ENCODE data around the gene TEX54.
A peak's percentile ranks its signal among the peaks of the same experiment; 100 is the strongest.

The TEX54 gene

DNA sequence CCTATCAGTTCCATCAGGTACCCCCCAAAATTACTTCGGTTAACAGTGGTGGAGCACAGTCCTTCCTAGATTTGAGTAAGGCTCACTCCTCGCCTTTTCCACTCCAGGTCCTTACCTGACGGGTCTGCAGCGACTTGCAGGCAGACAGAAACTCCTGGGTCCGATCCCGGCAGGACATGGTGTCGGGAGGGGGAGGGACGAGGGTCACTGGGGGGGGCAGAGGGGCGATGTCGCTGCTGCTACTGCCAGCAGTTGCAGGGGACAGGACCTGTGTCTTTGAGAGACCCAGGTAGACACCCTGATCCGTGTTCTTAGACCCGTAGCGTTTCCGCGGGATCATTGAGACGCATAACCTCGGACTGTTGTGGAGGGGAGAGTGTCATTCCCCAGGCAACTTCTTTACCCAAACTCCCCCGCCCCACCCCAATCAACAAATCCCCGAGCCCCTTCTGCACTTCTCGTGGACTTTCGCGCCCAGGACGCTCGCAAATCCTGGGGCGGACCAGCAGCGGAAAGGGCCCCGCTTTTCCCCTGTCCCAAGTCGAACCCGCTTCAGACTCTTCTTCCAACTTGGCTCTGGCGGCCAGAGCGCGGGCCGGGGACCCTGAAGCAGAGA lies 1.6 kb downstream of the TEX54 start:
- H3K4me1 ChIP-seq (ENCODE audit: control insufficient read depth, insufficient read depth, low read length): peaks cover 2% of the 10 kb centered on the region; the same call in 1 of the 2 replicates
- no peaks in the 10 kb centered on the region for H3K9me3 ChIP-seq (ENCODE audit: control insufficient read depth, insufficient read depth, low read depth, low read length)
- ChIA-PET POLR2A (interaction anchor here (0.6 to 5.1 kb wide), 29 partner anchors 8 to 257 kb away, joined by 3 to 93 read pairs (median 7); partner anchors contain the start of genes BSCL2, C11orf98, CSKMT and EEF1G), CTCF (interaction anchor here (1.5 to 2.1 kb wide), 2 partner anchors 44 kb away, joined by 7 to 13 read pairs; partner anchors contain the start of gene TMEM179B)
- peak overlapping the region; percentile 88 for H3K27ac ChIP-seq (ENCODE audit: extremely low read depth, low read depth, low read length)
- H3K36me3 ChIP-seq (ENCODE audit: control insufficient read depth in 2 of 2, insufficient read depth in 1 of 2, low read length in 2 of 2): peaks cover 0 to 55% of the 10 kb centered on the region in 2 experiments; a peak in 2 of 3 replicates
- H3K4me3 ChIP-seq (ENCODE audit: low read depth, low read length): peak overlapping the region; percentile 87
- TF ChIP-seq ZNF513 (tag by site-specific recombination; IDR thresholded peaks at IDR 0.05) (no peak), ZNF184 (tag by site-specific recombination; IDR thresholded peaks at IDR 0.05) (peak; percentile 43; the same call in 1 of the 2 replicates), ZNF768 (tag by site-specific recombination; IDR thresholded peaks at IDR 0.05) (no peak), ZNF548 (tag by site-specific recombination; IDR thresholded peaks at IDR 0.05) (no peak), BCL11A (tag by site-specific recombination; IDR thresholded peaks at IDR 0.05; ENCODE audit: low read depth) (no peak), ZNF248 (tag by site-specific recombination; IDR thresholded peaks at IDR 0.05) (no peak), ZNF169 (tag by site-specific recombination; IDR thresholded peaks at IDR 0.05) (no peak), MZF1 (tag by site-specific recombination; IDR thresholded peaks at IDR 0.05; ENCODE audit: borderline replicate concordance) (no peak), GFI1B (tag by site-specific recombination; IDR thresholded peaks at IDR 0.05) (no peak), ZNF843 (tag by site-specific recombination; IDR thresholded peaks at IDR 0.05) (peak; percentile 21; the same call in 1 of the 2 replicates), ZBTB7A (tag by site-specific recombination; IDR thresholded peaks at IDR 0.05; ENCODE audit: low read depth) (no peak), ZNF433 (tag by site-specific recombination; IDR thresholded peaks at IDR 0.05; ENCODE audit: low read depth) (no peak), ZFP69B (tag by site-specific recombination; IDR thresholded peaks at IDR 0.05) (peak; percentile 60; the same call in 1 of the 2 replicates), ZSCAN30 (tag by site-specific recombination; IDR thresholded peaks at IDR 0.05) (0 out of 2 replicates have a peak, but pooled peaks have one; percentile 35), ZNF133 (tag by site-specific recombination; IDR thresholded peaks at IDR 0.05) (no peak), ZNF157 (tag by site-specific recombination; IDR thresholded peaks at IDR 0.05) (no peak), ZNF266 (tag by site-specific recombination; IDR thresholded peaks at IDR 0.05; ENCODE audit: low read depth) (no peak), ZIC2 (tag by site-specific recombination; IDR thresholded peaks at IDR 0.05) (no peak), ZNF350 (tag by site-specific recombination; IDR thresholded peaks at IDR 0.05) (no peak), ZNF701 (tag by site-specific recombination; IDR thresholded peaks at IDR 0.05) (no peak), KLF17 (tag by site-specific recombination; IDR thresholded peaks at IDR 0.05) (no peak), ZNF514 (tag by site-specific recombination; IDR thresholded peaks at IDR 0.05) (no peak), ZNF404 (tag by site-specific recombination; IDR thresholded peaks at IDR 0.05) (no peak), ZNF24 (tag by site-specific recombination; IDR thresholded peaks at IDR 0.05) (no peak), IKZF3 (tag by site-specific recombination; IDR thresholded peaks at IDR 0.05) (no peak), MYNN (tag by site-specific recombination; IDR thresholded peaks at IDR 0.05; ENCODE audit: borderline replicate concordance) (no peak), ZNF426 (tag by site-specific recombination; IDR thresholded peaks at IDR 0.05) (no peak), ZSCAN18 (tag by site-specific recombination; IDR thresholded peaks at IDR 0.05) (no peak), ZNF366 (tag by site-specific recombination; conservative IDR thresholded peaks at IDR 0.05) (no peak)
- TF ChIP-seq, protein P1, sequence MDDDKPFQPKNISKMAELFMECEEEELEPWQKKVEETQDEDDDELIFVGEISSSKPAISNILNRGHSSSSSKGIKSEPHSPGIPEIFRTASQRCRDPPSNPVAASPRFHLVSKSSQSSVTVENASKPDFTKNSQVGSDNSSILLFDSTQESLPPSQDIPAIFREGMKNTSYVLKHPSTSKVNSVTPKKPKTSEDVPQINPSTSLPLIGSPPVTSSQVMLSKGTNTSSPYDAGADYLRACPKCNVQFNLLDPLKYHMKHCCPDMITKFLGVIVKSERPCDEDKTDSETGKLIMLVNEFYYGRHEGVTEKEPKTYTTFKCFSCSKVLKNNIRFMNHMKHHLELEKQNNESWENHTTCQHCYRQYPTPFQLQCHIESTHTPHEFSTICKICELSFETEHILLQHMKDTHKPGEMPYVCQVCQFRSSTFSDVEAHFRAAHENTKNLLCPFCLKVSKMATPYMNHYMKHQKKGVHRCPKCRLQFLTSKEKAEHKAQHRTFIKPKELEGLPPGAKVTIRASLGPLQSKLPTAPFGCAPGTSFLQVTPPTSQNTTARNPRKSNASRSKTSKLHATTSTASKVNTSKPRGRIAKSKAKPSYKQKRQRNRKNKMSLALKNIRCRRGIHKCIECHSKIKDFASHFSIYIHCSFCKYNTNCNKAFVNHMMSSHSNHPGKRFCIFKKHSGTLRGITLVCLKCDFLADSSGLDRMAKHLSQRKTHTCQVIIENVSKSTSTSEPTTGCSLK (tag by site-specific recombination; IDR thresholded peaks at IDR 0.05): no peak

Data from HEK293 (cell line).